ENCODE data around the gene TRAPPC5. TPM values are rescaled to one million over a fixed set of nuclear protein-coding genes. Genes with fewer than 3 reads are reported as not detected.

The TRAPPC5 gene
- total RNA-seq, 2 experiments from 2014 or later: 41.3 to 43.4 TPM

DNA sequence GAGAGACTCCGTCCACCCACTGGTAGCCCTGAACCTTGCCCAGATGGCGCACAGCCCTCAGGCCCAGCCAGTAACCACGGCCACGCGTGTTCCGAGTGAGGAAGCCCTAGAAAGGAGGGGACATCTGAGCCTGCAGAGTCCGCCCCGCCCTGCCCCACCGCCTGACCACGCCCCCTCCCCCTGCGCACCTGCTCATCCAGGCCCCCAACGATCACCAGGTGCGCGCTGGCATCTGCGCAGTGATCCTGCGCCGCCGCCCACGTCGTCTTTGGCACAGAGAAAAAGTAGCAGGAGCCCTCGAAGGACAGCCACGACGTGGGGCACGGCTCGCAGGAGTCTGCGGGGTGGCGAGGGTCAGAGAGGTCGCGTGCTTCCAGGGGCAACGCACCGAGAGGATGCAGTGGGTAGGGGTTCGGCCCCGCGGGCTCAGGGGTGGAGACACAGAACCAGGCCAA lies 49.2 kb downstream of the TRAPPC5 start:
- Histone ChIP-seq H3K36me3 (ENCODE audit: insufficient read depth, low read length) (no peaks in the 10 kb centered on the region), H3K9me3 (ENCODE audit: control insufficient read depth in 1 of 2, insufficient read depth in 1 of 2, low read length in 2 of 2) (peaks cover 0 to 28% of the 10 kb centered on the region in 2 experiments), H3K4me1 (ENCODE audit: insufficient read depth, low read length) (peaks cover 19% of the 10 kb centered on the region), H3K27me3 (ENCODE audit: control insufficient read depth in 1 of 2, insufficient read depth in 2 of 2, low read length in 2 of 2) (peaks cover 28 to 44% of the 10 kb centered on the region in 2 experiments), H3K4me3 (ENCODE audit: low read length) (peak overlapping the region; percentile 7), H3K27ac (ENCODE audit: low read depth in 1 of 2, low read length in 2 of 2) (no peak overlapping the region)
- intact Hi-C loops (cut with DNase I, micrococcal nuclease): no loop called here
- Mint-ChIP-seq H3K27me3 (peaks cover 55% of the 10 kb centered on the region), H3K4me1 (ENCODE audit: low read depth) (peaks cover 14% of the 10 kb centered on the region), H3K9me3 (no peaks in the 10 kb centered on the region), H3K4me3 (peak overlapping the region; percentile 4), H3K27ac (no peak overlapping the region), H3K36me3 (ENCODE audit: low read depth) (no peaks in the 10 kb centered on the region)
- no peak for TF ChIP-seq CTCF (IDR thresholded peaks at IDR 0.05)
- CTCF ChIA-PET: no interaction called here
- POLR2A ChIA-PET: no interaction called here
- ATAC-seq (ENCODE audit: poor library complexity) (peak; percentile 24), DNase-seq (peak in 3 of 14 experiments; percentile 27 to 36 (median 32))

DNA sequence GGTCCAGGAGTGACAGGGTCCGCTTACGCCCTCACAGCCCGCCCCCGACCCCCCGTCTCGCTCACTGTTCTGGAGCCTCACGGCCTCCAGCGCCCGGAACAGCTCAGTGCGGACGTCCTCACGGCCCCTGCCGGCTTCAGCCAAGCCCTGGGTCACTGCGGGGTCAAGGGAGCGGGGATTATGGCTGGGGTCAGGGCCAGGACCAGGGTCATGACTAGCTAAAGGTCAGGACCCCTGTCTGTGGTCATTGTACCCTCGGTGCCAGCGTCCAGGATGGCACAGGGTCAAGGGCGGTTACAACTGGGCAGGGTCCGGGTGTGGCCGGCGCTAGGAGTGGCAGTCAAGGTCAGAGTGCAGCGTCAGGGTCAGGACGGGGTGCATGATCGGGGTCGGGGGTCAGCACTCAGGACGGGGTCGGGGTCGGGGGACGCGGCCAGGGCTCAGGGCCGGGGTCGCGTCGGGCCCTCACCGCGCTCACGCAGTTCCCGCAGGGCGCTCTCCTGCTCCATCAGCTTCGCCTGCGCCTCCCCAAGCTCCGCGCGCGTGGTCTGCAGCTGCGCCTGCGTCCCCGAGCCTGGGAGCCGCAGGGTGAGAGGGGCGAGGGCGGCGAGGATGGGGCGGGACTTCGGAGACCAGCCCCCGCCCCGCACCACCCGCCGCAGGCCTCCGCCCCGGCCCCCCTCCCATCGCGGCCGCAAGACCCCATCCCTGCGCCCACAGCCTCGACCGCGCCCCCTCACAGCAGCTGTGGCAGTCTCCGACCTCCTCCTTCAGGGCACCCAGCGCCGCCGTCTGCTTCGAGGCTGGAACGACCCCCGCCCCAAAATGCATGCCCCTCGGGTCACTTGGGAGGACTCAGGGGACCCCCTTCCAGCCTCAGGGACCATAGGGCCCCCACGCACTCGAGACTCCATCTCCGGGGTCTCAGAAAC lies 49.9 kb downstream of the TRAPPC5 start:
- H3K4me1 ChIP-seq (ENCODE audit: insufficient read depth, low read length): peaks cover 19% of the 10 kb centered on the region
- intact Hi-C loops (cut with DNase I, micrococcal nuclease): no loop called here
- Mint-ChIP-seq H3K36me3 (ENCODE audit: low read depth) (no peaks in the 10 kb centered on the region), H3K9me3 (no peaks in the 10 kb centered on the region), H3K27ac (no peak overlapping the region), H3K4me1 (ENCODE audit: low read depth) (peaks cover 14% of the 10 kb centered on the region), H3K27me3 (peaks cover 58% of the 10 kb centered on the region), H3K4me3 (no peak overlapping the region)
- no peak for DNase-seq
- ATAC-seq (ENCODE audit: poor library complexity): no peak
- H3K27ac ChIP-seq (ENCODE audit: low read depth in 1 of 2, low read length in 2 of 2): no peak overlapping the region
- CTCF ChIA-PET: no interaction called here
- H3K4me3 ChIP-seq (ENCODE audit: low read length): peak overlapping the region; percentile 7
- H3K9me3 ChIP-seq (ENCODE audit: control insufficient read depth in 1 of 2, insufficient read depth in 1 of 2, low read length in 2 of 2): peaks cover 0 to 28% of the 10 kb centered on the region in 2 experiments
- H3K27me3 ChIP-seq (ENCODE audit: control insufficient read depth in 1 of 2, insufficient read depth in 2 of 2, low read length in 2 of 2): peaks cover 28 to 44% of the 10 kb centered on the region in 2 experiments
- POLR2A ChIA-PET: no interaction called here
- TF ChIP-seq CTCF (IDR thresholded peaks at IDR 0.05): no peak
- H3K36me3 ChIP-seq (ENCODE audit: insufficient read depth, low read length): no peaks in the 10 kb centered on the region

- Histone ChIP-seq H3K36me3 (ENCODE audit: insufficient read depth, low read length) (no peaks in the 10 kb centered on the region), H3K4me1 (ENCODE audit: insufficient read depth, low read length) (peaks cover 19% of the 10 kb centered on the region), H3K4me3 (ENCODE audit: low read length) (no peak overlapping the region), H3K27me3 (ENCODE audit: control insufficient read depth in 1 of 2, insufficient read depth in 2 of 2, low read length in 2 of 2) (peaks cover 28 to 44% of the 10 kb centered on the region in 2 experiments), H3K9me3 (ENCODE audit: control insufficient read depth in 1 of 2, insufficient read depth in 1 of 2, low read length in 2 of 2) (peaks cover 0 to 28% of the 10 kb centered on the region in 2 experiments), H3K27ac (ENCODE audit: low read depth in 1 of 2, low read length in 2 of 2) (no peak overlapping the region)
- CTCF ChIA-PET: no interaction called here
- DNase-seq (no peak), ATAC-seq (ENCODE audit: poor library complexity) (no peak)
- H3K4me3 Mint-ChIP-seq: no peak overlapping the region
- H3K9me3 Mint-ChIP-seq: no peaks in the 10 kb centered on the region
- H3K36me3 Mint-ChIP-seq (ENCODE audit: low read depth): no peaks in the 10 kb centered on the region
- intact Hi-C loops (cut with DNase I, micrococcal nuclease): no loop called here
- peaks cover 14% of the 10 kb centered on the region for H3K4me1 Mint-ChIP-seq (ENCODE audit: low read depth)
- TF ChIP-seq CTCF (IDR thresholded peaks at IDR 0.05): no peak
- H3K27ac Mint-ChIP-seq: no peak overlapping the region
- H3K27me3 Mint-ChIP-seq: peaks cover 62% of the 10 kb centered on the region
- POLR2A ChIA-PET: no interaction called here
These were observed 50.6 kb downstream of the TRAPPC5 start for GRCh38 chr19:7731218-7731595.
